ENCODE measurements around the gene GRIK3. TPM values are rescaled to one million over a fixed set of nuclear protein-coding genes. Genes with fewer than 3 reads are reported as not detected.
"Not testable (repeated sequence)": the region's sequence is repeated elsewhere in the genome, so short reads cannot be mapped to it uniquely, and the experiment has no call there.

The GRIK3 gene
- total RNA-seq, 4 donors from 2014 or later = 0.13 to 0.42 (median 0.15) TPM; not detected in 1

DNA sequence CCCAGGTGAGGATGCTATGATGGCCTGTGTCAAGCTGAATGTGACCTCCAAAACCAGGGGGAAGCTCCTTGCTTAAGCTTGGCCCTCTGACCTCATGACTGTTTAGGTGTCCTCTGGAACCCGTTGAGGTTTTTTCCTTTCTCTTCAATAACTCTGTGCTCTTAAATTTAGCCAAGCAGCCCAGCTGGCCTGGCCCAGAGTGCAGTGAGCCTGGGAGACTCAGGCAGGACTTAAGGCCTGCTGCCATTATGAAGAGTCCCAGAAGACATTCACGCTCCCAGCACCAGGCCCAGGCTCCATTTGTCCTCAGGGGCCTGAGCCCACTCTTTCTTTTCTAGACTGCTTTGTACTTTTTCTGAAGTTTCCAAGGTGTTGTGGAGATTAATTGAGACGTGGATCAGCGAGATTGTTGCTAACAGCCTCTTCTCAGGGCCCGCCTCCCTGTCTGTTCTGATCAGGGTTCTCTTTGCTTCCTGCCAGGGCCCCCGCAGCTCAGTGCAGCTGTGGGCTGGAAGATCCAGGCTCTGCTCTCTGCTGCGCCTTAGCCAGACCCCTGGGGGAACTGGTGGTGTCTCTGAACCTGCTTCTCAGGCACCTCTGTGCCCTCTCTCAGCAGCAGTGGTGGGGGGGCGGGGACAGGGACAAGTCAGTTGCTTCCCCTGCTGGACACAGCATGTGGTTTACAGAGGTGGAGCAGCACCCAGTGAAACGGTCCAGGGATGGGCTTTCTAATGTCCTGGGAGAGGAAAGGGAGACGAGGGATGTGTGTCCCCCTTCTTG is 124.2 kb downstream of the GRIK3 start:
- H3K27me3 ChIP-seq = no peaks in the 10 kb centered on the region
- 35 to 57% methylated on average over 9 to 10 of the region's 10 CpGs for WGBS, 2 donors
- TF ChIP-seq, protein P1, sequence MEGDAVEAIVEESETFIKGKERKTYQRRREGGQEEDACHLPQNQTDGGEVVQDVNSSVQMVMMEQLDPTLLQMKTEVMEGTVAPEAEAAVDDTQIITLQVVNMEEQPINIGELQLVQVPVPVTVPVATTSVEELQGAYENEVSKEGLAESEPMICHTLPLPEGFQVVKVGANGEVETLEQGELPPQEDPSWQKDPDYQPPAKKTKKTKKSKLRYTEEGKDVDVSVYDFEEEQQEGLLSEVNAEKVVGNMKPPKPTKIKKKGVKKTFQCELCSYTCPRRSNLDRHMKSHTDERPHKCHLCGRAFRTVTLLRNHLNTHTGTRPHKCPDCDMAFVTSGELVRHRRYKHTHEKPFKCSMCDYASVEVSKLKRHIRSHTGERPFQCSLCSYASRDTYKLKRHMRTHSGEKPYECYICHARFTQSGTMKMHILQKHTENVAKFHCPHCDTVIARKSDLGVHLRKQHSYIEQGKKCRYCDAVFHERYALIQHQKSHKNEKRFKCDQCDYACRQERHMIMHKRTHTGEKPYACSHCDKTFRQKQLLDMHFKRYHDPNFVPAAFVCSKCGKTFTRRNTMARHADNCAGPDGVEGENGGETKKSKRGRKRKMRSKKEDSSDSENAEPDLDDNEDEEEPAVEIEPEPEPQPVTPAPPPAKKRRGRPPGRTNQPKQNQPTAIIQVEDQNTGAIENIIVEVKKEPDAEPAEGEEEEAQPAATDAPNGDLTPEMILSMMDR (IDR thresholded peaks at IDR 0.05) = no peak
- TF ChIP-seq POLR2A (IDR thresholded peaks at IDR 0.05) = no peak
- H3K36me3 ChIP-seq = no peaks in the 10 kb centered on the region
- no peaks in the 10 kb centered on the region for H3K9me3 ChIP-seq
- no peaks in the 10 kb centered on the region for H3K4me1 ChIP-seq
- no peak for DNase-seq
- intact Hi-C loops (cut with DNase I) = no loop called here
- no peak overlapping the region for H3K27ac ChIP-seq
- H3K4me3 ChIP-seq (replicated peaks in 1 of 3) = no peak overlapping the region

DNA sequence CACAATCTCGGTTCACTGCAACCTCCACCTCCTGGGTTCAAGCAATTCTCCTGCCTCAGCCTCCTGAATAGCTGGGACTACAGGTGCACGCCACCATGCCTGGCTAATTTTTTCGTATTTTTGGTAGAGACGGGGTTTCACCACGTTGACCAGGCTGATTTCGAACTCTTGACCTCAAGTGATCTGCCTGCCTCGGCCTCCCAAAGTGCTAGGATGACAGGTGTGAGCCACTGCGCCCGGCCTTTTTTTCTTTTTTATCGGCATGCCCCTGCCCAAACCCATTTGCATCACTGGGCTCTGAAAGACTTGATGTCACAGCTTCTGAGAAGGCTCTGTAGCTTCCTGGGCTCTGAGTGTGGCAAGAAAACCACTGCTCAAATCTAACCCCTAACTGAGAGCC is 125.0 kb downstream of the GRIK3 start:
- intact Hi-C loops (cut with DNase I); H3K27ac ChIP-seq; H3K4me3 ChIP-seq (replicated peaks in 1 of 3); H3K36me3 ChIP-seq; H3K9me3 ChIP-seq; H3K27me3 ChIP-seq; H3K4me1 ChIP-seq; DNase-seq: not testable (repeated sequence)
- 91 to 93% methylated on average over 10 of the region's 10 CpGs for WGBS, 2 donors

DNA sequence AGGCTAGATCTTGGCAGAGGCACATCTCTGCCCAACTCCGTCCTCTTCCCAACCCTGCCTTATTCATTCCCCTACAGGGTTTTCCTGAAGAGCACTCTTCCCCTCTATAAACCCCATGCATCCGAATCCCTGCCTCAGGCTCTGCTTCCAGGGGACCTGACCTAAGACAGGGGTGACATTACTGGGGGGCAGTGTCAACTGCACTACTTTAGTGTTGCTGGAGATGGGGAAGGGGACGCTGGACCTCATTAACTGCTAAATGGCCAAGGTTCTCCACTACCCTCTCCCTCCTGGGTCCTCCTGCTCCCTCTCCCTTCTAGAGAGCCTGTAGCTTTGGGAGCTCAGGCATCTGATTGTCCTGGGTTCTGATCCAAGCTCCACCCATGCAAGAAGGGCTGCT is 126.2 kb downstream of the GRIK3 start:
- H3K27ac ChIP-seq = no peak overlapping the region
- no peak overlapping the region for H3K4me3 ChIP-seq (replicated peaks in 1 of 3)
- no peak for DNase-seq
- TF ChIP-seq, protein P1 (IDR thresholded peaks at IDR 0.05) = no peak
- no peak for TF ChIP-seq POLR2A (IDR thresholded peaks at IDR 0.05)
- H3K9me3 ChIP-seq = no peaks in the 10 kb centered on the region
- H3K27me3 ChIP-seq = no peaks in the 10 kb centered on the region
- intact Hi-C loops (cut with DNase I) = no loop called here
- H3K4me1 ChIP-seq = no peaks in the 10 kb centered on the region
- H3K36me3 ChIP-seq = no peaks in the 10 kb centered on the region
- WGBS, 2 donors = 77 to 90% methylated on average over 3 of the region's 3 CpGs

DNA sequence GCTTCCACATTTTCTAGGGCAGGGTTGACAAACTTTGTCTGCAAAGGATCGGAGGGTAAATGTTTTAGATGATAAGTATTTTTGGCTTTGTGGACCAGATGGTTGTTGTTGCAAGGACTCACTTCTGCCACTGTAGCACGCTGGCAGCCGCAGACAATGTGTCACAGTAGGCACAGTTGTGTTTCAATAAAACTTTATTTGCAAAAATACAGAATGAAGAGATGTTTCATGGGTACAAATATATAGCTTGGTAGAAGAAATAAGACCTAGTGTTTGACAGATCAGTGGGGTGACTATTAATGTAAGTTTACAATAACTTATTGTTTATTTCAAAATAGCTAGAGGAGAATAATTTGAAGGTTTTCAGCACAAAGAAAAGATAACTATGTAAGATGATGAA is 127.8 kb downstream of the GRIK3 start:
- H3K9me3 ChIP-seq = no peaks in the 10 kb centered on the region
- no peak for DNase-seq
- no peak for TF ChIP-seq POLR2A (IDR thresholded peaks at IDR 0.05)
- TF ChIP-seq, protein P1 (IDR thresholded peaks at IDR 0.05) = no peak
- intact Hi-C loops (cut with DNase I) = no loop called here
- WGBS, 2 donors = 80 to 83% methylated on average over 3 of the region's 3 CpGs
- no peak overlapping the region for H3K27ac ChIP-seq
- H3K27me3 ChIP-seq = no peaks in the 10 kb centered on the region
- no peaks in the 10 kb centered on the region for H3K4me1 ChIP-seq
- no peaks in the 10 kb centered on the region for H3K36me3 ChIP-seq
- H3K4me3 ChIP-seq (replicated peaks in 1 of 3) = no peak overlapping the region

DNA sequence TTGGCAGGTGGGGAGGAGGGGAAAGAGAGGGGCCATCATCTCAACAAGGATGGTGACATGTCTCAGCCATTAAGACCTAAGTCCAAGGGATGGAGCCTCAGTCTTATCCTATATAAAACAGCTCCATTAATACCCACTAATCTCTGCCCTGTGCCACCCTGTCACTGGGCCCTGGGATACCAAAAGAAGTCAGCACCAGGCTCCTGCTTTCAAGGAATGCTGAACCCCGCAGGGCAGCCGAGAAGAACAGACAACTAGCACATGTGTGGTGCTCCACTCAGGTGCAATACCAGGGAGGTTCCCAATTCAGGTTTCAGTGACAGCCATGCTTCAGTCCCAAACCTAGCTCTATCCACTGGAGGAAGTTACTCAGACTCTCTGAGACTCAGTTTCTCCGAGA is 128.4 kb downstream of the GRIK3 start:
- no peaks in the 10 kb centered on the region for H3K27me3 ChIP-seq
- H3K9me3 ChIP-seq = no peaks in the 10 kb centered on the region
- H3K4me1 ChIP-seq = no peaks in the 10 kb centered on the region
- no peaks in the 10 kb centered on the region for H3K36me3 ChIP-seq
- intact Hi-C loops (cut with DNase I) = no loop called here
- no peak for DNase-seq
- H3K4me3 ChIP-seq (replicated peaks in 1 of 3) = no peak overlapping the region
- TF ChIP-seq, protein P1 (IDR thresholded peaks at IDR 0.05) = no peak
- TF ChIP-seq POLR2A (IDR thresholded peaks at IDR 0.05) = no peak
- no peak overlapping the region for H3K27ac ChIP-seq
- WGBS, 2 donors = 66 to 81% methylated on average over 3 of the region's 3 CpGs
